ENCODE data around the gene LAMA4. TPM values are rescaled to one million over a fixed set of nuclear protein-coding genes. Genes with fewer than 3 reads are reported as not detected.
A peak's percentile ranks its signal among the peaks of the same experiment; 100 is the strongest.

The LAMA4 gene, protein sequence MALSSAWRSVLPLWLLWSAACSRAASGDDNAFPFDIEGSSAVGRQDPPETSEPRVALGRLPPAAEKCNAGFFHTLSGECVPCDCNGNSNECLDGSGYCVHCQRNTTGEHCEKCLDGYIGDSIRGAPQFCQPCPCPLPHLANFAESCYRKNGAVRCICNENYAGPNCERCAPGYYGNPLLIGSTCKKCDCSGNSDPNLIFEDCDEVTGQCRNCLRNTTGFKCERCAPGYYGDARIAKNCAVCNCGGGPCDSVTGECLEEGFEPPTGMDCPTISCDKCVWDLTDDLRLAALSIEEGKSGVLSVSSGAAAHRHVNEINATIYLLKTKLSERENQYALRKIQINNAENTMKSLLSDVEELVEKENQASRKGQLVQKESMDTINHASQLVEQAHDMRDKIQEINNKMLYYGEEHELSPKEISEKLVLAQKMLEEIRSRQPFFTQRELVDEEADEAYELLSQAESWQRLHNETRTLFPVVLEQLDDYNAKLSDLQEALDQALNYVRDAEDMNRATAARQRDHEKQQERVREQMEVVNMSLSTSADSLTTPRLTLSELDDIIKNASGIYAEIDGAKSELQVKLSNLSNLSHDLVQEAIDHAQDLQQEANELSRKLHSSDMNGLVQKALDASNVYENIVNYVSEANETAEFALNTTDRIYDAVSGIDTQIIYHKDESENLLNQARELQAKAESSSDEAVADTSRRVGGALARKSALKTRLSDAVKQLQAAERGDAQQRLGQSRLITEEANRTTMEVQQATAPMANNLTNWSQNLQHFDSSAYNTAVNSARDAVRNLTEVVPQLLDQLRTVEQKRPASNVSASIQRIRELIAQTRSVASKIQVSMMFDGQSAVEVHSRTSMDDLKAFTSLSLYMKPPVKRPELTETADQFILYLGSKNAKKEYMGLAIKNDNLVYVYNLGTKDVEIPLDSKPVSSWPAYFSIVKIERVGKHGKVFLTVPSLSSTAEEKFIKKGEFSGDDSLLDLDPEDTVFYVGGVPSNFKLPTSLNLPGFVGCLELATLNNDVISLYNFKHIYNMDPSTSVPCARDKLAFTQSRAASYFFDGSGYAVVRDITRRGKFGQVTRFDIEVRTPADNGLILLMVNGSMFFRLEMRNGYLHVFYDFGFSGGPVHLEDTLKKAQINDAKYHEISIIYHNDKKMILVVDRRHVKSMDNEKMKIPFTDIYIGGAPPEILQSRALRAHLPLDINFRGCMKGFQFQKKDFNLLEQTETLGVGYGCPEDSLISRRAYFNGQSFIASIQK (N-terminal part only)
- 100 to 1,000 TPM in 2 of 6 donors, 10 to 100 TPM in 4; 29.5 to 119 (median 58.9) TPM for total RNA-seq

DNA sequence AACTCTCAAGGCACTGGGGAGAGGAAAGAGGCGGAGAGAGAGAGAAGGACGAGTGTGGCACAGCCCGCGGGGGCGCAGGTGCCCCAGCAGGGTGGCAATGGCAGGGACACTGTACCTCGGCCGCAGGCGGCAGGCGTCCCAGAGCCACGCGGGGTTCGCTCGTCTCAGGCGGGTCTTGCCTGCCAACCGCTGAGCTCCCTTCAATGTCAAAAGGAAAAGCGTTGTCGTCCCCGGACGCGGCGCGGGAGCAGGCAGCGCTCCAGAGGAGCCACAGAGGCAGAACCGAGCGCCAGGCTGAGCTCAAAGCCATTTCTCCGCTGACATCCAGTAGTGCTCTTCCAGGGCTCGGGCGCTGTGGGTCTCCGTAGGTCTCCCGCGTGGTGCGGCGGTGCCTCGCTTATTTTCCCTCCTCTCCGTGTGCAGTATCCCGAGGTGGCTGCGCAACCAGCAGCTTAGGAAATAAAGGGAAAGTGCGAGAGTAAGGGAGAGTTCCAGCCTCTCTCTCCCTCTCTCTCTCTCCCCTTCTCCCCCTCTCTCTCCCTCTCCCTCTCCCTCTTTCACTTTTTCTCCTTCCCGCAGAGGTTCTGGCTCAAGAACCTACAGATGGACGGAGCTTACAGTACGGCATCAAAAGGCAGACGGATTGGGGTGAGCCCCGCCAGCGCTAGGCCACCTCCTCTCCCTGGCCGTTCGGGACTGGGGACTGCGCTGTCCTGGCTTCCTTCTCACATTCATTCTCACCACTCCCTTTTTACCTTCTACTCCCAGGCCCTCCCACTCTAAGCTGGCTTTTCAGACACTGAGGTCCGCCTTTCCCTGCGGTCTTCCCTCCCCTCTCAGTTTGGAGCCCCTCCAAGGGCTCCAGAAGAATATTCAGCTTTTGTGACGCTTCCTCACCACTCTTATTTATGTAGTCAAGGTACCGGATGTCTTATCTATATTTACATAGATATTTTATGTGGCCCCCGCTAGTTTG, at the start of gene LAMA4:
TSS of gene LAMA4 (minus strand) at position 727 of the 976 bp plus-strand sequence. CDS start at position 310, 417 bp downstream.
- 4 to 5% methylated on average over 45 to 52 of the region's 52 CpGs for WGBS, 2 donors
- DNase-seq, result peak; percentile 25 to 88
- H3K4me1 ChIP-seq, result peaks cover 3 to 20% (median 5%) of the 10 kb centered on the region in 4 donors

DNA sequence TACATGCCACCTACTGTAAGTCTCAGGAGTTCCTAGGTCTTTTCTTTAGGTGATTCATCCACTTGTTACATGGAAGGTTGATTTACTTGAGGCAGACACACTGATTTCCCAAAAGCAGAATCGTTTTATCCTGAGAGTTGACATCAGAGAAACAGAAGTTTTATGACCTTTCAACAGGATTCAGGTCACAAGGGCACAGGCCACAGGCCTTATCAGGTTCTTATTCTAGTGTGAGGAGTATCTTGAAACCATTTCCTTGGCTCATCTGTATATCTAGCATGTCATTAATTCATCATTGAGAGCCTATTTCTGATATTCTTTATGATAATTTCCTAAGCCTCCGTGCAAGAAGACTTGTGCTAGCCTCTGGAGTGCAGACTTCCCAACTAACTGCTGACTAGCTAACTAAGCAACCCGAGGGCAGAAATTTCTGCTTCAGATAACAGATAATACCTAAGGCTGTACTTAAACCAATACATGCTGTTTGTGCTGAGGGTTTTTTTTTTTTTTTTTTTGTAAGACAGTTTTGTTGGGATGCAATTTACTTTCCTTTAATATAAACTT, 47.9 kb upstream of the LAMA4 start:
- ATAC-seq (ENCODE audit: low FRiP score in 2 of 2) (no peak), DNase-seq (no peak)
- TF ChIP-seq, protein P1, sequence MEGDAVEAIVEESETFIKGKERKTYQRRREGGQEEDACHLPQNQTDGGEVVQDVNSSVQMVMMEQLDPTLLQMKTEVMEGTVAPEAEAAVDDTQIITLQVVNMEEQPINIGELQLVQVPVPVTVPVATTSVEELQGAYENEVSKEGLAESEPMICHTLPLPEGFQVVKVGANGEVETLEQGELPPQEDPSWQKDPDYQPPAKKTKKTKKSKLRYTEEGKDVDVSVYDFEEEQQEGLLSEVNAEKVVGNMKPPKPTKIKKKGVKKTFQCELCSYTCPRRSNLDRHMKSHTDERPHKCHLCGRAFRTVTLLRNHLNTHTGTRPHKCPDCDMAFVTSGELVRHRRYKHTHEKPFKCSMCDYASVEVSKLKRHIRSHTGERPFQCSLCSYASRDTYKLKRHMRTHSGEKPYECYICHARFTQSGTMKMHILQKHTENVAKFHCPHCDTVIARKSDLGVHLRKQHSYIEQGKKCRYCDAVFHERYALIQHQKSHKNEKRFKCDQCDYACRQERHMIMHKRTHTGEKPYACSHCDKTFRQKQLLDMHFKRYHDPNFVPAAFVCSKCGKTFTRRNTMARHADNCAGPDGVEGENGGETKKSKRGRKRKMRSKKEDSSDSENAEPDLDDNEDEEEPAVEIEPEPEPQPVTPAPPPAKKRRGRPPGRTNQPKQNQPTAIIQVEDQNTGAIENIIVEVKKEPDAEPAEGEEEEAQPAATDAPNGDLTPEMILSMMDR (IDR thresholded peaks at IDR 0.05), result no peak
- TF ChIP-seq POLR2AphosphoS5 (IDR thresholded peaks at IDR 0.05) (no peak), EP300 (IDR thresholded peaks at IDR 0.05) (no peak), POLR2A (IDR thresholded peaks at IDR 0.05) (no peak)
- Histone ChIP-seq H3K27me3 (no peaks in the 10 kb centered on the region), H3K4me3 (no peak overlapping the region), H3K27ac (no peak overlapping the region), H3K36me3 (no peaks in the 10 kb centered on the region), H3K4me1 (peaks cover 0 to 5% (median 0%) of the 10 kb centered on the region in 4 donors), H3K9me3 (no peaks in the 10 kb centered on the region)
- WGBS, 2 donors, result 71 to 72% methylated on average over 3 of the region's 3 CpGs

More for the DNA sequence above, at the start of gene LAMA4:
- H3K36me3 ChIP-seq, result no peaks in the 10 kb centered on the region
- peak; percentile 13 to 28 for TF ChIP-seq POLR2AphosphoS5 (IDR thresholded peaks at IDR 0.05)
- TF ChIP-seq, protein P1 (IDR thresholded peaks at IDR 0.05), result no peak
- peak in 1 of 4 donors; percentile 23 for TF ChIP-seq POLR2A (IDR thresholded peaks at IDR 0.05)
- no peak for TF ChIP-seq EP300 (IDR thresholded peaks at IDR 0.05)
- H3K4me3 ChIP-seq, result peak within 1 kb of the TSS; percentile 51 to 73 (median 65)
- peak within 1 kb of the TSS; percentile 82 to 93 (median 87) for H3K27ac ChIP-seq
- H3K27me3 ChIP-seq, result peaks cover 0 to 4% (median 2%) of the 10 kb centered on the region in 4 donors
- peak; percentile 72 to 78 for ATAC-seq (ENCODE audit: low FRiP score in 2 of 2)
- no peaks in the 10 kb centered on the region for H3K9me3 ChIP-seq

DNA sequence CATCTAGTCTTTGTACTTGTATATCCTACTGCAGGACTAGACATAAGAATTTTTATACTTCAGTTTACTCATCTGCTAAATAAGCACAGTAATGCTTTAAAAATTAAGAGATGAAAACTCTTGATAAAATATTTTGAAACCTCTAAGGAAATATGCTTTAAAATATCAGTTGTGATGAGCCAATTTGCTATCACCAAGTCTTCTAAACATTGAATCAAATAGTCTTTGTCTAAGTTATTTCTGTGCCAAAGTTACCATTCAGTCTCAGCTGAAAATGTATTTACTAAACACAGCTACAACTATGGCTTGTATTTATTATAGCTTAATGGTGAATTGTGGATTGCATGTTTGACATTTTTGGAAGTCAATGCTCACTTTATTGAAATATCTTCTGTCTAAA, 46.5 kb upstream of the LAMA4 start:
- no peak for ATAC-seq (ENCODE audit: low FRiP score in 2 of 2)
- TF ChIP-seq EP300 (IDR thresholded peaks at IDR 0.05) (no peak), POLR2AphosphoS5 (IDR thresholded peaks at IDR 0.05) (no peak), POLR2A (IDR thresholded peaks at IDR 0.05) (no peak)
- TF ChIP-seq, protein P1 (IDR thresholded peaks at IDR 0.05), result no peak
- Histone ChIP-seq H3K27me3 (no peaks in the 10 kb centered on the region), H3K4me3 (no peak overlapping the region), H3K36me3 (no peaks in the 10 kb centered on the region), H3K4me1 (peaks cover 0 to 5% (median 0%) of the 10 kb centered on the region in 4 donors), H3K9me3 (no peaks in the 10 kb centered on the region), H3K27ac (no peak overlapping the region)
- DNase-seq, result no peak
